ENCODE measurements around the gene CLNK. TPM values are rescaled to one million over a fixed set of nuclear protein-coding genes. Genes with fewer than 3 reads are reported as not detected.

CLNK gene
- total RNA-seq, 4 donors from 2014 or later: under 0.01 to 0.73 TPM; not detected in 2

DNA sequence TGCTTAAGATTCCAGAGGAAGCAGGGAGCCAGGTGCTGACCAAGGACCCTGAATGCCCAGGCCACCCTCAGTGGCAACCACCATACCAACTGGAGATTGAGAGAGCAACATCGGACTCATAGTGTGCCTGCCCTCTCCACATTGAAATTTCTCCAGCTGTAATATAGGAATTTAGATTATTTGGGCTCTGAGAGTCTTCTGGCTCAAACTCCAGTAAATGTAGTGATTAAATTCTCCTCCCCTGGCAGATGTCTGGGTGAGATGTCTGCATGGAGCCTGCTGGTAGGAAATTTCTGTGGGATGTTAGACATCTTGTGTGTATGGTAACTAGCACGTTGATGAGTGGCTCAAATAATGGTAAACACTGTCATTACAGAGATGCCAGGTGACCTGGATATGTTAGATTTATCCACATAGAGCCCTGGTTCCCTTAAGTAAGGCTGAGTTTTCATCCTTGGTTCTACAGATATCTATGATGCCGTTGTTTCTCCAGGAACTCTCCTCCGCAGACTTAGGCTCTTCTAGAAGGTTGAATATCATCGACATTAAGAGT, 70.6 kb downstream of the CLNK start:
- no peaks in the 10 kb centered on the region for H3K9me3 ChIP-seq
- H3K27ac ChIP-seq: no peak overlapping the region
- WGBS, 2 donors (ENCODE audit: low coverage in 1 of 2): 75 to 100% methylated on average over 3 to 4 of the region's 5 CpGs
- TF ChIP-seq, protein P1, sequence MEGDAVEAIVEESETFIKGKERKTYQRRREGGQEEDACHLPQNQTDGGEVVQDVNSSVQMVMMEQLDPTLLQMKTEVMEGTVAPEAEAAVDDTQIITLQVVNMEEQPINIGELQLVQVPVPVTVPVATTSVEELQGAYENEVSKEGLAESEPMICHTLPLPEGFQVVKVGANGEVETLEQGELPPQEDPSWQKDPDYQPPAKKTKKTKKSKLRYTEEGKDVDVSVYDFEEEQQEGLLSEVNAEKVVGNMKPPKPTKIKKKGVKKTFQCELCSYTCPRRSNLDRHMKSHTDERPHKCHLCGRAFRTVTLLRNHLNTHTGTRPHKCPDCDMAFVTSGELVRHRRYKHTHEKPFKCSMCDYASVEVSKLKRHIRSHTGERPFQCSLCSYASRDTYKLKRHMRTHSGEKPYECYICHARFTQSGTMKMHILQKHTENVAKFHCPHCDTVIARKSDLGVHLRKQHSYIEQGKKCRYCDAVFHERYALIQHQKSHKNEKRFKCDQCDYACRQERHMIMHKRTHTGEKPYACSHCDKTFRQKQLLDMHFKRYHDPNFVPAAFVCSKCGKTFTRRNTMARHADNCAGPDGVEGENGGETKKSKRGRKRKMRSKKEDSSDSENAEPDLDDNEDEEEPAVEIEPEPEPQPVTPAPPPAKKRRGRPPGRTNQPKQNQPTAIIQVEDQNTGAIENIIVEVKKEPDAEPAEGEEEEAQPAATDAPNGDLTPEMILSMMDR (IDR thresholded peaks at IDR 0.05): no peak
- TF ChIP-seq EP300 (IDR thresholded peaks at IDR 0.05) (no peak), POLR2A (IDR thresholded peaks at IDR 0.05) (no peak), POLR2AphosphoS5 (IDR thresholded peaks at IDR 0.05) (no peak)
- H3K4me1 ChIP-seq: no peaks in the 10 kb centered on the region
- H3K4me3 ChIP-seq: no peak overlapping the region
- H3K36me3 ChIP-seq: no peaks in the 10 kb centered on the region
- no peak for ATAC-seq
- no peaks in the 10 kb centered on the region for H3K27me3 ChIP-seq

DNA sequence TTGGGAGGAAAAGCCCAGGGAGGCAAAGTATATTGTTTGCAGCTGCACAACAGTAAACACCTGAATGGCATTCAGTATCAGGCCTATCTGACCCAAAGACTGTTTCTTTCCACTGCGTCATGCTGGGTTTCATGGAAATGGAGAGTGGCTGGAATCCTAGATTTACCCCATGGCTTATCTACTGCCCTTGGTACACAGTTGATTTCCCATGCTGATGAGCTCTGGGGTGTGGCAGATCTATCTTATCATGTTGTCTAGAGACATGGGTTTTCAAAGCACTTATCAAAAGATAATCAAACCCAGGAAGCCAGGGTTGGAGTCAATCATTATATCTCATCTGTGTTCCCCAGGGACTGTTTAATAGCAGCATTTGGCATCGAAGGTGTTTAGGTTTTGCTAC, 72.1 kb downstream of the CLNK start:
- H3K4me3 ChIP-seq: no peak overlapping the region
- no peaks in the 10 kb centered on the region for H3K9me3 ChIP-seq
- no peaks in the 10 kb centered on the region for H3K27me3 ChIP-seq
- no peaks in the 10 kb centered on the region for H3K4me1 ChIP-seq
- WGBS, 2 donors (ENCODE audit: low coverage in 1 of 2): 83 to 100% methylated on average over 1 to 2 of the region's 2 CpGs
- TF ChIP-seq EP300 (IDR thresholded peaks at IDR 0.05) (no peak), POLR2A (IDR thresholded peaks at IDR 0.05) (no peak), POLR2AphosphoS5 (IDR thresholded peaks at IDR 0.05) (no peak)
- TF ChIP-seq, protein P1 (IDR thresholded peaks at IDR 0.05): no peak
- no peak overlapping the region for H3K27ac ChIP-seq
- H3K36me3 ChIP-seq: no peaks in the 10 kb centered on the region
- ATAC-seq: no peak

DNA sequence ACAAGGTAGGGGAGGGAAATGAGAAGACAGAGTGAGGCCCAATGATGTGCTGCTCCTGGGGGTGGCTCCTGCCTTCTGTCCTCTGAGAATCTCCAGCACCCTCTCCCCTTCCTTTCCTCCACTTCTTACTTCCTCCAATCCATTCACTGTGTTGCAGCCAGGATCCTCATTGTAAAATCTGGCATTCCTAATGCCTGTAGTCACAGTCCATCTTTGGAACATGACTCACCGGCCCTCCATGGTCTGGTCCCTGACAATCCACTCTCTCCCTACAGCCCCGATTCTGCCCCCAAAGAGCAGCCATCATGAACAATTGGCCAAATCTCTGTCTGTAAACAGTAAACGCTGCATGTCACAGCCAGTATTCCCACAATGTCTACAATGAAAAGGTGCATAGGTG, 72.9 kb downstream of the CLNK start:
- H3K27ac ChIP-seq: no peak overlapping the region
- H3K27me3 ChIP-seq: no peaks in the 10 kb centered on the region
- TF ChIP-seq POLR2AphosphoS5 (IDR thresholded peaks at IDR 0.05): no peak
- TF ChIP-seq EP300 (IDR thresholded peaks at IDR 0.05): no peak
- TF ChIP-seq, protein P1 (IDR thresholded peaks at IDR 0.05): no peak
- TF ChIP-seq POLR2A (IDR thresholded peaks at IDR 0.05): no peak
- no peaks in the 10 kb centered on the region for H3K4me1 ChIP-seq
- 29 to 31% methylated on average over 1 to 2 of the region's 3 CpGs for WGBS, 2 donors (ENCODE audit: low coverage in 1 of 2)
- H3K9me3 ChIP-seq: no peaks in the 10 kb centered on the region
- H3K36me3 ChIP-seq: no peaks in the 10 kb centered on the region
- no peak for ATAC-seq
- H3K4me3 ChIP-seq: no peak overlapping the region

DNA sequence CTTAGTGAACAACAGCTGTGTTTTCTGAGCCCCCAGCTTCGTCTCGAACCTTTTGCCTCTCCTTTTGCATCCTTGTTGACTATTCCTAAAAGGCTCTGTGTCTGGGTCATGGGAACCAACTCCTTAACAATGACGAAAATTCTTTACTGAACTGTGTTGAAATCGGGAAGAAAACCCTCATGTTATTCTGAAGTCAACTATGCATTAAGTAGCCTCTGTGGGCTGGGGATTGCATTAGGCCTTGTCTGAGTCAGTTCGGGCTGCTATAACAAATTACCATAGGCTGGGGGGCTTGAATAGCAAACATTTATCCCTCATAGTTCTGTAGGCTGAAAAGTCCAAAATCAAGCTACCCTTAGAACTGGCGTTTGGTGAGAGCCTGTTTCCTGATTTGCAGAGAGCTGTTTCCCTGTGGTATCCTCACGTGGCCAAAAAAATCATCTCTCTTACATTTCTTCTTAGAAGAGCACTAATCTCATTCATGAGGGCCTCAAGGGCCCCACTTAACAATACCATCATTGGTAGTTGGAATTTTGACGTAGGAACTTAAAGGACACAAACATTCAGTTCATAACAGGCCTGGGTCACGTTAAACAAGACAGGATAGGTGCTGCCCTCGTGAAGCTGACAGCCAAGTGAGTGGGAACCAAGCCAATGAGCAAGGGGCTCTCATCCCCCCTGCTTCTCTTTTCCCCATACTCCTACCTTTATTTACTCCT, 75.9 kb downstream of the CLNK start:
- TF ChIP-seq POLR2A (IDR thresholded peaks at IDR 0.05): no peak
- TF ChIP-seq POLR2AphosphoS5 (IDR thresholded peaks at IDR 0.05): no peak
- no peak for TF ChIP-seq EP300 (IDR thresholded peaks at IDR 0.05)
- TF ChIP-seq, protein P1 (IDR thresholded peaks at IDR 0.05): no peak
- no peak for ATAC-seq
- Histone ChIP-seq H3K4me3 (no peak overlapping the region), H3K4me1 (no peaks in the 10 kb centered on the region), H3K27me3 (no peaks in the 10 kb centered on the region), H3K9me3 (no peaks in the 10 kb centered on the region), H3K27ac (no peak overlapping the region), H3K36me3 (no peaks in the 10 kb centered on the region)
- WGBS, 2 donors (ENCODE audit: low coverage in 1 of 2): 68 to 87% methylated on average over 3 to 10 of the region's 10 CpGs

DNA sequence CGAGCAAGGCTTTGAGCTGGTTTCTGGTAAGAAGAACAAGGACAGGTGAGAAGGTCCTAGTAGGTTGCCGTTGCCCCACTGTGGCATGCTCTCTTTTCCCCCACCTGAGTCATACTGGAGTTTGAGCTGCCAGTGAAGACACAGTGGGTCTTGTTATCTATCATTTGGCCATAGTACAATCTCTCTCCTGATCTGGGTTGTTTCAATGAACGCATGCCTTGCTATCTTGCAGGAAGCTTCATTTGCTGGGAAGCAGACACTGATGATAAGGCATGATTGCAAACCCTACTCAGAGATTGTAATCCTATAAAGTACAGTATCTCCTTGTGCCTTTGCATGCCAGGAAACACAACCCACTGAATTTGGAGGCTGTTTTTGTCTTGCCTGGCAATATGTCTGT, 77.4 kb downstream of the CLNK start:
- no peak overlapping the region for H3K27ac ChIP-seq
- no peaks in the 10 kb centered on the region for H3K36me3 ChIP-seq
- TF ChIP-seq POLR2AphosphoS5 (IDR thresholded peaks at IDR 0.05) (no peak), EP300 (IDR thresholded peaks at IDR 0.05) (no peak), POLR2A (IDR thresholded peaks at IDR 0.05) (no peak)
- TF ChIP-seq, protein P1 (IDR thresholded peaks at IDR 0.05): no peak
- no peak overlapping the region for H3K4me3 ChIP-seq
- H3K4me1 ChIP-seq: no peaks in the 10 kb centered on the region
- H3K27me3 ChIP-seq: no peaks in the 10 kb centered on the region
- WGBS, 2 donors (ENCODE audit: low coverage in 1 of 2): 85 to 100% methylated on average over 1 to 2 of the region's 3 CpGs
- no peak for ATAC-seq
- H3K9me3 ChIP-seq: no peaks in the 10 kb centered on the region
